Measurements from ENCODE around the gene OR52E5.

Gene OR52E5

DNA sequence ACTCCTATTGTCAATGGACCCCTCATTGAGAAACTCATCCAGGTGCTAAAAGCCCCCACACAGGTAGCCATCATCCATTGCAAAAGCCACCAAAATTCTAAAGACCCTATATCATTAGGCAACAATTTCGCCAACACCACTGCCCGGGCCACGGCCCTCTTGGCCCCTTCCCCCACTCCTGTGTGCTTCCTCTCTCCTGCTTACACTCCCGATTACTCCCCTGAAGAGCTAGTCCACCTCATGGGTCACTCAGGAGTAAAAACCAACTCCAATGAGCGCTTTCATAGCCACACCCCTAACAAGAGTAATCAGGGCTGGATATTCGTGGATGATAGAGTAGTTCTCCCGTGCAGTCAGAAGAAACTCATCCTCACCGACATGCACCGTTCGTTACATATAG is 40.1 kb downstream of the OR52E5 start:
- no peak for DNase-seq (ENCODE audit: low read depth in 2 of 2)

GRCh38 chr11:5937868-5938602 is 45.0 kb downstream of the OR52E5 start:
- no peak for DNase-seq (ENCODE audit: low read depth in 2 of 2)

GRCh38 chr11:5938603-5938965 is 45.6 kb downstream of the OR52E5 start:
- DNase-seq (ENCODE audit: low read depth in 2 of 2), result no peak

- no peak for DNase-seq (ENCODE audit: low read depth in 2 of 2)
Measured at GRCh38 chr11:5940748-5941147, 47.7 kb downstream of the OR52E5 start.

DNA sequence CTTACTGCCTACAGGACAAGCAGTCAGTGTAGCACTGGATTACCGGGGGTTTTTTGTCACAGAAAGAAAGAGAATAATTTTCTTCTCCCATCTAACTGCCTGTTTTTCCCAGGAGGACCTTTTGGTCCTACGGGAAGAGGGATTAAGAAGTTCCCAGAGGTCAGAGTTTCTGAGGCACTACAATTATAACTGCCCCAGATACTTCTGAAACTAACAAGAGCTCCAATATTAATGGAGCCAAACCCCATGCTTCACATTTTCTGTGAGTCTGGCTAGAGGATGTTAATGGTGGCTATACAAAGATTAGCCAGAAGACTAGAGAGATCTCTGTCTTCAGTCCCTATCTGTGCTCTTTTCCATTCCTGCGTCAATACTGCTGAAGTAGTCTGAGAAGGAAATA is 48.9 kb downstream of the OR52E5 start, which contains the start of gene OR56A3:
OR56A3 (plus strand) TSS at position 301 of the 400 bp plus-strand sequence. CDS start 5,096 bp downstream, outside the sequence.
- DNase-seq (ENCODE audit: low read depth in 2 of 2), result no peak

Measured in stimulated activated CD4-positive, alpha-beta T cell treated with anti-CD3 and anti-CD28 coated beads, Interleukin-4, amount 100 ng/mL, for 48 hours (primary cell).